Fibroblast of the aortic adventitia (primary cell): ENCODE measurements around the gene MED17. TPM values are rescaled to one million over a fixed set of nuclear protein-coding genes. Genes with fewer than 3 reads are reported as not detected.

Experiments used
- DNase-seq: peaks from one replicate; pipeline ENCODE4 v3.0.0-alpha.2; 2010; ENCODE audit warnings: low read depth
- H3K4me3 ChIP-seq: 2 replicates; pipeline ENCODE4 v1.5.1; 2011; ENCODE audit warnings: low read depth, mild to moderate bottlenecking, control low read depth, low read length, moderate library complexity
- total RNA-seq: library from RNA; depleted of rRNA; stranded (reverse); fragments of >200 nt; gene quantifications from 2 replicates; pipeline ENCODE4 v1.2.3, GENCODE V29; 2012; ENCODE audit warnings: low replicate concordance
- TF ChIP-seq, protein P1 (sequence below): IDR thresholded peaks from 2 replicates; pipeline ENCODE4 v1.5.1; 2011; ENCODE audit warnings: mild to moderate bottlenecking, low read length, control low read depth, inconsistent platforms; ENCODE audit not compliant: insufficient read depth

MED17 gene
- total RNA-seq, 1 donor = 30.3 TPM

DNA sequence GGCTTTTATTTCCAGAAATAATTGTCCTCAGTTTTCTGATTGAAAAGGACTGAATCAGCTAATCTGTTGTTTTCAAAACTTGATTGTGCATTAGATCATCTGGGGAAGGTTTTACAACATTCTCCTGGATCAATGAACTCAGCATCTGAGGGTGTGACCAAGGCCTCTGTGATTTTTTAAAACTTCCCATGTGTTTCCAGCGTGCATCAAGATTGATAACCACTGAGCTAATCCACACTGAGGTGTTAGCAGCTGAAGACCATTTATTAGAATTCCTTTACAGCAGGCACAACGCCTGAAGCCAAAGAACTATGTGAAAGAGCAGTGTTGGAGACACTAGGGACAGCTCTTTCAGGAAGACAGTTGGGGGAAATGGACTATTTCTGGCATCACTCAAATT, 56.1 kb downstream of the MED17 start:
- DNase-seq = no peak
- H3K4me3 ChIP-seq = no peak overlapping the region
- TF ChIP-seq, protein P1, sequence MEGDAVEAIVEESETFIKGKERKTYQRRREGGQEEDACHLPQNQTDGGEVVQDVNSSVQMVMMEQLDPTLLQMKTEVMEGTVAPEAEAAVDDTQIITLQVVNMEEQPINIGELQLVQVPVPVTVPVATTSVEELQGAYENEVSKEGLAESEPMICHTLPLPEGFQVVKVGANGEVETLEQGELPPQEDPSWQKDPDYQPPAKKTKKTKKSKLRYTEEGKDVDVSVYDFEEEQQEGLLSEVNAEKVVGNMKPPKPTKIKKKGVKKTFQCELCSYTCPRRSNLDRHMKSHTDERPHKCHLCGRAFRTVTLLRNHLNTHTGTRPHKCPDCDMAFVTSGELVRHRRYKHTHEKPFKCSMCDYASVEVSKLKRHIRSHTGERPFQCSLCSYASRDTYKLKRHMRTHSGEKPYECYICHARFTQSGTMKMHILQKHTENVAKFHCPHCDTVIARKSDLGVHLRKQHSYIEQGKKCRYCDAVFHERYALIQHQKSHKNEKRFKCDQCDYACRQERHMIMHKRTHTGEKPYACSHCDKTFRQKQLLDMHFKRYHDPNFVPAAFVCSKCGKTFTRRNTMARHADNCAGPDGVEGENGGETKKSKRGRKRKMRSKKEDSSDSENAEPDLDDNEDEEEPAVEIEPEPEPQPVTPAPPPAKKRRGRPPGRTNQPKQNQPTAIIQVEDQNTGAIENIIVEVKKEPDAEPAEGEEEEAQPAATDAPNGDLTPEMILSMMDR = no peak

DNA sequence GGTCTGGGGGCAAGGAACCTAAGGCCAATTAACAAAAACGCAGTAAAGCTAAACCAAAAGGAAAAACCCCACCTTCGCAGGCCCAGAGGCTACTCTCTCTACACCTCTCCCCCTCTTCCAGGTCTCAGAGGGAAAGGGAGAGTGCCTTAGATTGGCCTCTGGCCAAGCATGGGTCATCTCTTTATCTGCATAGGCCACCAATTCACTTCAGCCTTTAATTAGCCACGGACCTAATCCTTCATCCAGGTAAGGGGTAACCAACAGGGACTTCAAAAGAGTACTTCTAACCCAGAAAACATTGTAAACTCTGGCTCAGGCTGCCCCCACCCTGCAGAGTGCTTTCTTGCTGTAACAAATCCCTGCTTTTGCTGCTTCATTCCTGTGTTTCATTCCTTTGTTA, 56.9 kb downstream of the MED17 start:
- TF ChIP-seq, protein P1 = no peak
- no peak overlapping the region for H3K4me3 ChIP-seq
- no peak for DNase-seq

DNA sequence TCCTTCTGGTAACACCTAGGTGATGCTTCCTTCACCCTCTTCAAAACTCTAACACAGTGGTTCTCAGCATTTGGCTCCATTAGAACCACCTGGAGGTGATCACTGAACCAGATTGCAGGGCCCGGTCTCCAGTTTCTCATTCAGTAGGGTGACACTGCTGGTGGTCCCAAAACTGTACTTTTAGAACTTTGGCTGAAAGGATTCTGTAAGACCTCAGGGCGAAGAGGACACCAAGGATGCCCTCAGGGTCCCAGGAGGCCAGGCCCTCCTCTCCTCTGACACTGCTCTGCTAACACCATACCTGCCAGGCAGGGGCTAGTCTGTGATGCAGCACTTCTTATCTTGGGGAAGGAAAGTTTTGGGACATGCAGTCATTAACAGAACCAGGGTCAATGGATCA, 57.4 kb downstream of the MED17 start:
- TF ChIP-seq, protein P1 = no peak
- DNase-seq = no peak
- no peak overlapping the region for H3K4me3 ChIP-seq

DNA sequence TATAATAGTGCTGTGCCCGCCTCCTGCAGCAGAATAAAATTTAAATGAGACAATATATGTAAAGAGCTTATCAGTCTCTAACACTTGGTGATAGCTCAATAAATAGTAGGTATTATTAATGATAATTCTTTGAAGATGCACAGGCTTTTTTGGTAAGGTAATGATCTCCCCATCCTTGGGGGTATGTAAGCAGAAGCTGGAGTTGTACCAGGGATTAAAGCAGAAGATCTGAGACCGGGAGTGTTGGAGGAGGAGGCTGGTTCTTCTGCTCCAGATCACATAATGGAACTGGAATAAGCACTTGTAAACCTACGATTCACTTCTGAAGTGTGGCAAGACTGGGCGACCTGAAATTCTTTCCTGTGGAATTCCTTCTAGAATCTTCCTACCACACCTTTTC, 58.0 kb downstream of the MED17 start:
- TF ChIP-seq, protein P1 = no peak
- DNase-seq = no peak
- H3K4me3 ChIP-seq = no peak overlapping the region

DNA sequence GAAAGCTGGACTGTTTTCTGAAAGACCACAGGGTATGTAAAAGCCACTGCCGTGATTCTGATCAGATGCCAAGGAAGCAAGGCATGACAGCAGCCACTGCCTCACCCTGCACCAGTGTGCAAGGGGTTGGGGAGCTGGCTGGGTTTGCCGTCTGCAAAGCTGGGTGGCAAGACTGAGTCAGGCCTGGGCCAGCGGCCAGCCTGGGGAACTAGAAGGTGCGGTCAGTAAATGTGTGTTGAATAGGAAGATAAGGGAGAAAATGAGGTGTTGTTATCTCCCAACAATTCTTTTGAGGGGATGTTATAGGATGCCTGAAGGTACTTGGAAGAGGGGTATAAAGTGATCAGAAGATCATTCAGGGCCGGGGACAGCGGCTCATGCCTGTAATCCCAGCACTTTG, 58.4 kb downstream of the MED17 start:
- no peak overlapping the region for H3K4me3 ChIP-seq
- DNase-seq = peak; percentile 80
- TF ChIP-seq, protein P1 = no peak

DNA sequence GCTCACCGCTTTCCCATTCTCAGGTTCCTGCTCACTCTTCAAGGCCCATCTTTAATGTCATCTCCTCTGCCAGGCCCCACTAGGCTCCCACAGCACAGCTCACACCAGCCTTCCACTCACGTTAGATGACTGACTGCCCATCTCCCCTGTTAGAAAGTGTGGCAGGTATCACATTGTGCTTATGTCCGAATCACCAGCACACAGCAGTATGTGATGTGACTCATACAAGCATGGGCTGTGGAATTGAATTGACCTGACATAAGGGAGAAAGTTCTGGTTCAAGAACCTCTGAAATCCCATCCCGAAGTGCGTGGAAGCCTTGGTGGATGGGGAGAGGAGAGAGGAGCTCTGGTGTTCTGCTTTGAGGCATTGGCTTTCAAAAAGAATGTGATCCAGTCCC, 59.8 kb downstream of the MED17 start:
- TF ChIP-seq, protein P1 = no peak
- no peak for DNase-seq
- no peak overlapping the region for H3K4me3 ChIP-seq

DNA sequence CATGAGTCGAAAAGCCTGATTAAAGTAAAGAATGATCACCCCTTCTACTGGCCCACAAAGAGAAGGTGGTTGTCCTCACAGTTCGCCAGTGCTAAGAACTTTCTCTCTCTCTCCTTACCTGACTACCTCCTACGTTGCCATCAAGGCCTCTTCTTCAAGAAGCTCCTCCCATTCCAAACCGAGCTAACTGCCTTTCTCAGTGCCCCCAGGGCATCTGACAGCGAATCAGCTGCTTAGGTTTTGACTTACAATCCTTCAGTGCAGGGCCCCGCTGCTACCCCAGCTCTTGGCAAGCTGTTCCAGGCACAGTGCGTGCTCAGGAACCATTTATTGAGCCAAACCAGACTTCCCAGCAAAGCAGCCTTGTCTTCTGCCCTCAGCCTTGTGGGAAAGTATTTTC, 60.5 kb downstream of the MED17 start:
- DNase-seq = no peak
- no peak overlapping the region for H3K4me3 ChIP-seq
- TF ChIP-seq, protein P1 = no peak
